H1 (cell line): ENCODE measurements around the gene APOL3. TPM values are rescaled to one million over a fixed set of nuclear protein-coding genes. Genes with fewer than 3 reads are reported as not detected.

ENCODE experiments used
- CTCF ChIA-PET: fragments of 300-600 bp; sonication (Branson Sonifier 250); formaldehyde crosslinking; loops from one replicate; lab custom pipeline; 2021; ENCODE audit not compliant: partially characterized antibody; lab: Charles Lee
- POLR2A ChIA-PET: fragments of 300-600 bp; sonication (Branson Sonifier 250); formaldehyde crosslinking; loops from one replicate; lab custom pipeline; 2021; ENCODE audit warnings: inconsistent platforms; ENCODE audit not compliant: partially characterized antibody; lab: Charles Lee
- DNase-seq, 2 experiments: peaks; one replicate each; pipeline versions ENCODE4 v3.0.0 to v3.0.0-alpha.2; 2010 to 2022; ENCODE audit warnings: low spot score in 2 of 2, low read depth in 1 of 2, mixed read lengths in 1 of 2
- FAIRE-seq: peaks from 2 replicates; lab custom pipeline; 2011; peaks lifted over from hg19 to GRCh38; lab: Jason Lieb, UNC
- H2AFZ ChIP-seq: 2 replicates; pipeline ENCODE4 v1.8.1; 2012; ENCODE audit warnings: low read length, inconsistent platforms
- H2AK5ac ChIP-seq: 2 replicates; pipeline ENCODE4 v1.6.1; 2013; ENCODE audit warnings: low read depth, low read length
- H2BK120ac ChIP-seq: replicated peaks from 2 replicates; pipeline ENCODE3; 2013; ENCODE audit warnings: low read depth, low read length, inconsistent platforms
- H2BK12ac ChIP-seq: 2 replicates; pipeline ENCODE4 v1.6.1; 2013; ENCODE audit warnings: low read depth, low read length
- H2BK15ac ChIP-seq: 2 replicates; pipeline ENCODE4 v1.6.1; 2013; ENCODE audit warnings: low read length
- H2BK20ac ChIP-seq: 2 replicates; pipeline ENCODE4 v1.6.1; 2013; ENCODE audit warnings: low read length
- H2BK5ac ChIP-seq: 2 replicates; pipeline ENCODE4 v1.6.1; 2013; ENCODE audit warnings: low read depth, low read length
- H3K14ac ChIP-seq: 2 replicates; pipeline ENCODE4 v1.6.1; 2013; ENCODE audit warnings: inconsistent platforms; ENCODE audit not compliant: insufficient read length
- H3K18ac ChIP-seq: 2 replicates; pipeline ENCODE4 v1.6.1; 2013; ENCODE audit warnings: low read length; ENCODE audit errors: extremely low read depth
- H3K23ac ChIP-seq: 2 replicates; pipeline ENCODE4 v1.6.1; 2013; ENCODE audit warnings: inconsistent platforms; ENCODE audit not compliant: insufficient read length
- H3K23me2 ChIP-seq: 2 replicates; pipeline ENCODE4 v1.6.1; 2013; ENCODE audit warnings: low read depth, low read length
- H3K27ac ChIP-seq: 2 replicates; pipeline ENCODE4 v1.6.1; 2011; ENCODE audit warnings: low read depth, low read length, inconsistent platforms
- H3K27me3 ChIP-seq, 4 experiments: replicated peaks in 1 of 4; 1 replicate in 1 of 4; 2 replicates in 3 of 4; pipeline versions ENCODE4 v1.6.1 to v1.8.1; 2011 to 2013; ENCODE audit warnings: low read length in 3 of 4, mild to moderate bottlenecking in 3 of 4, inconsistent platforms in 2 of 4, mixed read lengths in 2 of 4, moderate library complexity in 1 of 4; ENCODE audit not compliant: control insufficient read depth in 3 of 4, insufficient read depth in 3 of 4; ENCODE audit errors: extremely low read depth in 1 of 4
- H3K36me3 ChIP-seq, 4 experiments: 2 replicates each; pipeline versions ENCODE4 v1.6.1 to v1.8.1; 2011 to 2013; ENCODE audit warnings: mild to moderate bottlenecking in 4 of 4, low read length in 3 of 4, moderate library complexity in 2 of 4, control low read depth in 1 of 4, inconsistent platforms in 1 of 4; ENCODE audit not compliant: insufficient read depth in 4 of 4, control insufficient read depth in 2 of 4
- H3K4ac ChIP-seq: replicated peaks from 2 replicates; pipeline ENCODE3; 2013; ENCODE audit warnings: low read length, low read depth, mixed read lengths, inconsistent platforms; ENCODE audit not compliant: insufficient read length
- H3K4me1 ChIP-seq, 4 experiments: replicated peaks in 1 of 4; 1 replicate in 1 of 4; 2 replicates in 3 of 4; pipeline versions ENCODE4 v1.6.1 to v1.8.1; 2011 to 2013; ENCODE audit warnings: low read length in 3 of 4, inconsistent platforms in 2 of 4, mixed read lengths in 1 of 4; ENCODE audit not compliant: insufficient read depth in 4 of 4, control insufficient read depth in 3 of 4
- H3K4me2 ChIP-seq, 2 experiments: 2 replicates each; pipeline versions ENCODE4 v1.6.1 to v1.8.1; 2011 to 2013; ENCODE audit warnings: low read depth in 2 of 2, low read length in 2 of 2, control low read depth in 1 of 2, inconsistent platforms in 1 of 2, mild to moderate bottlenecking in 1 of 2; ENCODE audit not compliant: insufficient read depth in 1 of 2
- H3K4me3 ChIP-seq, 4 experiments: fragments of 200-600, 300-600 bp in 1 of 4; sonication (generic), shearing (Covaris generic), sonication (Bioruptor Twin) in 1 of 4; 2 replicates each; pipeline versions ENCODE4 v1.5.1 to v1.8.1; 2011 to 2016; ENCODE audit warnings: low read length in 4 of 4, low read depth in 3 of 4, control low read depth in 2 of 4, inconsistent platforms in 2 of 4, mild to moderate bottlenecking in 2 of 4, mixed read lengths in 1 of 4, moderate library complexity in 1 of 4; ENCODE audit not compliant: insufficient read depth in 2 of 4; ENCODE audit errors: extremely low read depth in 1 of 4
- H3K56ac ChIP-seq: replicated peaks from 2 replicates; pipeline ENCODE3; 2013; ENCODE audit warnings: low read depth, mild to moderate bottlenecking, mixed read lengths, low read length, inconsistent platforms; ENCODE audit not compliant: insufficient read length
- H3K79me1 ChIP-seq: 2 replicates; pipeline ENCODE4 v1.6.1; 2013; ENCODE audit warnings: low read depth, low read length, control low read depth
- H3K79me2 ChIP-seq, 2 experiments: 2 replicates each; pipeline versions ENCODE4 v1.6.1 to v1.8.1; 2012 to 2013; ENCODE audit warnings: low read length in 2 of 2, mild to moderate bottlenecking in 2 of 2, inconsistent platforms in 1 of 2; ENCODE audit not compliant: insufficient read depth in 2 of 2, control insufficient read depth in 1 of 2
- H3K9ac ChIP-seq, 4 experiments: replicated peaks in 1 of 4; 1 replicate in 1 of 4; 2 replicates in 3 of 4; pipeline versions ENCODE4 v1.6.1 to v1.8.1; 2011 to 2013; ENCODE audit warnings: low read depth in 3 of 4, low read length in 3 of 4, control low read depth in 2 of 4, mild to moderate bottlenecking in 2 of 4, moderate library complexity in 2 of 4, inconsistent platforms in 1 of 4; ENCODE audit errors: extremely low read depth in 1 of 4
- H3K9me3 ChIP-seq, 2 experiments: 2 replicates each; pipeline versions ENCODE4 v1.6.1 to v1.8.1; 2012 to 2013; ENCODE audit warnings: mild to moderate bottlenecking in 2 of 2, moderate library complexity in 2 of 2, control low read depth in 1 of 2, inconsistent platforms in 1 of 2, low read depth in 1 of 2, low read length in 1 of 2, mixed read lengths in 1 of 2; ENCODE audit not compliant: insufficient read depth in 2 of 2
- H4K20me1 ChIP-seq, 2 experiments: replicated peaks in 1 of 2; 2 replicates each; pipeline versions ENCODE3 to v1.8.1; 2011 to 2013; ENCODE audit warnings: inconsistent platforms in 2 of 2, low read length in 2 of 2, mild to moderate bottlenecking in 1 of 2; ENCODE audit not compliant: insufficient read depth in 2 of 2, control insufficient read depth in 1 of 2
- H4K5ac ChIP-seq: 2 replicates; pipeline ENCODE4 v1.6.1; 2013; ENCODE audit warnings: low read length, low read depth, mixed read lengths, inconsistent platforms; ENCODE audit not compliant: insufficient read length
- H4K8ac ChIP-seq: 2 replicates; pipeline ENCODE4 v1.8.0; 2013; ENCODE audit warnings: mild to moderate bottlenecking, moderate library complexity, low read length, inconsistent platforms; ENCODE audit not compliant: insufficient read depth; ENCODE audit errors: extremely low read depth
- H4K91ac ChIP-seq: replicated peaks from 2 replicates; pipeline ENCODE3; 2013; ENCODE audit warnings: low read length, mixed read lengths, inconsistent platforms; ENCODE audit not compliant: insufficient read length
- BACH1 ChIP-seq: IDR thresholded peaks from 2 replicates; pipeline ENCODE4 v1.6.1; 2012; ENCODE audit warnings: low read length, improper control_type of control experiment
- CBX5 ChIP-seq: fragments of 300-800, 300-1000 bp; sonication (generic); IDR thresholded peaks from 2 replicates; pipeline ENCODE4 v1.7.1; 2016; ENCODE audit warnings: antibody characterized with exemption, low read length, low read depth
- CEBPB ChIP-seq: IDR thresholded peaks from 2 replicates; pipeline ENCODE4 v1.6.1; 2012; ENCODE audit warnings: low read depth, low read length
- HDAC2 ChIP-seq, 2 experiments: fragments of 300-600 bp in 1 of 2; sonication (generic) in 1 of 2; IDR thresholded peaks; 2 replicates each; pipeline ENCODE4 v1.6.1; 2011 to 2012; ENCODE audit warnings: low read depth in 2 of 2, low read length in 2 of 2, mild to moderate bottlenecking in 2 of 2, moderate library complexity in 2 of 2, borderline replicate concordance in 1 of 2, inconsistent platforms in 1 of 2
- JUN ChIP-seq: IDR thresholded peaks from 2 replicates; pipeline ENCODE4 v1.6.1; 2011; ENCODE audit warnings: low read depth, mild to moderate bottlenecking, improper control_type of control experiment, low read length
- SP2 ChIP-seq: IDR thresholded peaks from 2 replicates; pipeline ENCODE4 v1.6.1; 2012; ENCODE audit warnings: mild to moderate bottlenecking, low read length, inconsistent platforms
- SRF ChIP-seq: IDR thresholded peaks from 2 replicates; pipeline ENCODE4 v1.6.1; 2011; ENCODE audit warnings: mild to moderate bottlenecking, low read depth, low read length, moderate library complexity
- TAF1 ChIP-seq: IDR thresholded peaks from 2 replicates; pipeline ENCODE4 v1.6.1; 2011; ENCODE audit warnings: mild to moderate bottlenecking, low read depth, low read length
- WGBS, 2 experiments: shearing (Covaris generic) in 1 of 2; methylation state at CpG; one replicate each; pipeline versions ENCODE4 v1.1.6 to v1.1.7; 2013 to 2015; ENCODE audit warnings: low lambda C conversion rate in 2 of 2, mixed read lengths in 2 of 2, inconsistent platforms in 1 of 2, low coverage in 1 of 2, missing lambda C conversion rate in 1 of 2; ENCODE audit not compliant: insufficient replicate concordance in 2 of 2, insufficient coverage in 1 of 2, insufficient read length in 1 of 2; ENCODE audit errors: extremely low coverage in 1 of 2, missing lambda C conversion rate in 1 of 2; 5-methylcytosine and 5-hydroxymethylcytosine counted together
- polyA plus RNA-seq, 7 experiments: library from polyadenylated mRNA; depleted of rRNA in 3 of 7; stranded (reverse) in 5 of 7; unstranded in 2 of 7; fragments of >200 nt in 5 of 7; fragments of 200-250 nt in 2 of 7; gene quantifications; 1 replicate in 5 of 7; 2 replicates in 1 of 7; 4 replicates in 1 of 7; pipeline versions ENCODE4 v1.2.1 to v1.2.3, GENCODE V29; 2011 to 2013; ENCODE audit warnings: missing spikeins in 2 of 7, mixed read lengths in 2 of 7
- total RNA-seq: library from RNA; stranded (reverse); fragmentation: NEBNext Ultra II Directional; extraction: Animal tissue kit (Norgen Biotek cat#: 25700); gene quantifications from 2 replicates; pipeline ENCODE4 v1.2.1, GENCODE V29; 2021

APOL3 gene
- total and polyA plus RNA-seq, 2 of the 8 experiments (the other 6 are each of a cell fraction or from before 2014, with no cell fraction given), result 0.12 TPM; not detected in 1

DNA sequence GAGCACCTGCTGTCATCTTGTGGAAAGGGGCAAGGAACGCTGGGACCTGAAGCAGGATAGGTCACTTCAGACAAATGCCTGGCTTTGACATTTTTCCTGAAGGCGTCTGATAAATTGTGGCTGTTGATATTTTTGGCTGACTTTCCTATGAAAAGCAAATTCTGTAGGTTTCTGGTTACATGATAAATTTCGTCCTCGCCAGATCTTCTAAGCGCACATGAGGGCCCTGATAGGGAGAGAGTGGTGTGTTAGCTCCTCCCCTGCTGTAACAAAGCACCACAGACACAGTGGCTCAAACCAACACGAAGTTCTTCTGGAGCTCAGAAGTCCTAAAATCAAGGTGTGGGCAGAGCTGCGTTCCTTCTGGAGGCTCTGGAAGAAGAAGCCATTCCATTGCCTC is 21.5 kb upstream of the APOL3 start:
- Histone ChIP-seq H3K79me1 (no peaks in the 10 kb centered on the region), H3K27ac (no peak overlapping the region), H3K4ac (no peak overlapping the region), H3K4me2 (no peak overlapping the region), H4K91ac (no peak overlapping the region), H3K56ac (no peak overlapping the region), H3K9ac (no peak overlapping the region; a peak in 1 of 7 replicates), H3K4me3 (no peak overlapping the region), H2BK120ac (no peak overlapping the region), H3K14ac (no peak overlapping the region), H3K4me1 (no peaks in the 10 kb centered on the region), H3K23me2 (no peaks in the 10 kb centered on the region), H2BK20ac (no peak overlapping the region), H4K8ac (no peak overlapping the region), H4K20me1 (no peaks in the 10 kb centered on the region), H2BK5ac (no peak overlapping the region), H2AFZ (no peak overlapping the region), H2BK12ac (no peak overlapping the region), H3K9me3 (no peaks in the 10 kb centered on the region), H3K79me2 (no peaks in the 10 kb centered on the region), H3K27me3 (no peaks in the 10 kb centered on the region; a peak in 1 of 7 replicates), H2AK5ac (no peak overlapping the region), H3K18ac (no peak overlapping the region), H2BK15ac (no peak overlapping the region), H3K23ac (no peak overlapping the region), H4K5ac (no peak overlapping the region), H3K36me3 (no peaks in the 10 kb centered on the region)
- TF ChIP-seq TAF1 (no peak), SRF (no peak), JUN (no peak), CEBPB (no peak), SP2 (no peak), HDAC2 (IDR thresholded peaks at IDR 0.05; ENCODE audit: borderline replicate concordance in 1 of 2, low read depth in 2 of 2, low read length in 2 of 2) (no peak), BACH1 (no peak), CBX5 (no peak)
- 78% methylated on average over 7 of the region's 7 CpGs; no CpG with 5 or more reads in 1 of the 2 experiments for WGBS, 2 experiments
- POLR2A ChIA-PET, result no interaction called here
- FAIRE-seq (no peak), DNase-seq (no peak)
- CTCF ChIA-PET, result interaction anchor here (0.6 to 8.1 kb wide), 17 partner anchors 10 to 507 kb away, joined by 3 to 86 read pairs (median 6); partner anchors contain the start of genes APOL3 and APOL4
